Peyer's patch (tissue), 4 donors: ENCODE measurements around the gene DIAPH2. TPM values are rescaled to one million over a fixed set of nuclear protein-coding genes. Genes with fewer than 3 reads are reported as not detected.

Experiments
- DNase-seq, 3 donors: peaks; one replicate each; pipeline ENCODE4 v3.0.0-alpha.2; 2017 to 2019
- H3K27ac ChIP-seq, 4 donors: fragments of 200-600 bp; sonication (generic); one replicate each; pipeline ENCODE4 v1.5.1; 2016 to 2019
- H3K27me3 ChIP-seq, 2 donors: fragments of 200-600 bp; sonication (generic); one replicate each; pipeline ENCODE4 v1.5.1; 2019
- H3K36me3 ChIP-seq, 3 donors: fragments of 200-600 bp; sonication (generic); one replicate each; pipeline ENCODE4 v1.5.1; 2016 to 2019
- H3K4me1 ChIP-seq, 4 donors: fragments of 200-600 bp; sonication (generic); one replicate each; pipeline ENCODE4 v1.5.1; 2016 to 2019
- H3K4me3 ChIP-seq, 4 donors: fragments of 200-600 bp; sonication (generic); 1 replicate in 3 of 4; 2 replicates in 1 of 4; pipeline ENCODE4 v1.5.1; 2016 to 2019; ENCODE audit warnings: mild to moderate bottlenecking in 1 of 4
- H3K9me3 ChIP-seq, 4 donors: fragments of 200-600 bp; sonication (generic); one replicate each; pipeline ENCODE4 v1.5.1; 2016 to 2019; ENCODE audit warnings: mild to moderate bottlenecking in 1 of 4
- POLR2A ChIP-seq, 2 donors: fragments of 450-650 bp; IDR thresholded peaks; one replicate each; pipeline ENCODE4 v1.5.1; 2017; ENCODE audit warnings: antibody characterized with exemption in 2 of 2, mild to moderate bottlenecking in 2 of 2, moderate library complexity in 2 of 2
- total RNA-seq, 4 donors: library from RNA; depleted of rRNA; stranded (reverse); fragments of >200 nt; gene quantifications; one replicate each; pipeline ENCODE4 v1.1.0, GENCODE V29; 2016
- TF ChIP-seq, protein P1 (sequence below), 6 experiments: fragments of 450-650 bp in 4 of 6; fragments of 200-600 bp in 2 of 6; sonication (generic) in 1 of 6; IDR thresholded peaks; one replicate each; pipeline ENCODE4 v1.5.1; 2017 to 2019; ENCODE audit warnings: antibody characterized with exemption in 6 of 6, mild to moderate bottlenecking in 3 of 6, moderate library complexity in 1 of 6

Gene DIAPH2
- total RNA-seq, 4 donors from 2014 or later = 15.1 to 114 (median 33.0) TPM

DNA sequence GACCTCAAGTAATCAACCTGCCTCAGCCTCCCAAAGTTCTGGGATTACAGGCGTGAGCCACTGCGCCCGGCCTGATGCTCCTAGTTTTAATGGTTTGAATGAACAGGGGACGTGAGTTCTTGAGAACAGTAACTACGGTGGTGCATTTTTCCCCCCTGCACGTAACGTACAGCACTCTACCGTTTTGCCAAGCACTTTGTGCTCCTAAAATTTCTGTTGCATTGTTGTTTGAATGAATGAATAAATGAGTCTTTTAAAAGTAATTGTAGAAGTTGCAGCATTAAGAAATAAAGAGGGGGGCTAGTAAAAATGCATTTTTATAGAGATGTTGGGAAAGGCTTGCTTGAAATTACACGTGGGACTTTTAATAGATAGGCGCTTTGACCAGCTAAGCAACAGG is 199.0 kb downstream of the DIAPH2 start, which contains the start of gene RPA4:
RPA4 (plus strand) TSS at position 301 of the 400 bp plus-strand sequence. CDS start 403 bp downstream, outside the sequence.
- Histone ChIP-seq H3K27ac (no peak within 1 kb of the TSS), H3K4me1 (no peaks in the 10 kb centered on the region), H3K9me3 (no peaks in the 10 kb centered on the region), H3K4me3 (no peak within 1 kb of the TSS), H3K36me3 (no peaks in the 10 kb centered on the region), H3K27me3 (no peaks in the 10 kb centered on the region)
- DNase-seq = no peak
- TF ChIP-seq, protein P1, sequence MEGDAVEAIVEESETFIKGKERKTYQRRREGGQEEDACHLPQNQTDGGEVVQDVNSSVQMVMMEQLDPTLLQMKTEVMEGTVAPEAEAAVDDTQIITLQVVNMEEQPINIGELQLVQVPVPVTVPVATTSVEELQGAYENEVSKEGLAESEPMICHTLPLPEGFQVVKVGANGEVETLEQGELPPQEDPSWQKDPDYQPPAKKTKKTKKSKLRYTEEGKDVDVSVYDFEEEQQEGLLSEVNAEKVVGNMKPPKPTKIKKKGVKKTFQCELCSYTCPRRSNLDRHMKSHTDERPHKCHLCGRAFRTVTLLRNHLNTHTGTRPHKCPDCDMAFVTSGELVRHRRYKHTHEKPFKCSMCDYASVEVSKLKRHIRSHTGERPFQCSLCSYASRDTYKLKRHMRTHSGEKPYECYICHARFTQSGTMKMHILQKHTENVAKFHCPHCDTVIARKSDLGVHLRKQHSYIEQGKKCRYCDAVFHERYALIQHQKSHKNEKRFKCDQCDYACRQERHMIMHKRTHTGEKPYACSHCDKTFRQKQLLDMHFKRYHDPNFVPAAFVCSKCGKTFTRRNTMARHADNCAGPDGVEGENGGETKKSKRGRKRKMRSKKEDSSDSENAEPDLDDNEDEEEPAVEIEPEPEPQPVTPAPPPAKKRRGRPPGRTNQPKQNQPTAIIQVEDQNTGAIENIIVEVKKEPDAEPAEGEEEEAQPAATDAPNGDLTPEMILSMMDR (IDR thresholded peaks at IDR 0.05) = no peak
- no peak for TF ChIP-seq POLR2A (IDR thresholded peaks at IDR 0.05)

DNA sequence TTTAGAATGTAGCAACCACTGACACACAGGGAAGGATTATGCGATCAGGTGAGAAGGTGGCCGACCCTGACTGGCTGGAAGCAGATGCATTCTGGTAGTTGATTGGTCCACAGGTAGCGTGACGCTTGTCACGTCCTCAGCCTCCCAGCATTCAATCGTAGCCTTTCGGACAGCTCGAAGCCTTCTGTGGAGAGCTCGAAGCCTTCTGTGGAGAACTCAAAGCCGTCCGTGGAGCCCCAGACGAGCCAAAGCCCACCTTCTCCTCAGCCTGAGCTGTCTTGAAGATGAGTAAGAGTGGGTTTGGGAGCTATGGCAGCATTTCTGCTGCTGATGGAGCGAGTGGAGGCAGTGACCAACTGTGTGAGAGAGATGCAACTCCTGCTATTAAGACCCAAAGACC is 199.4 kb downstream of the DIAPH2 start:
- no peaks in the 10 kb centered on the region for H3K9me3 ChIP-seq
- DNase-seq = no peak
- H3K36me3 ChIP-seq = no peaks in the 10 kb centered on the region
- no peaks in the 10 kb centered on the region for H3K4me1 ChIP-seq
- H3K27me3 ChIP-seq = no peaks in the 10 kb centered on the region
- H3K4me3 ChIP-seq = no peak overlapping the region
- no peak overlapping the region for H3K27ac ChIP-seq
- no peak for TF ChIP-seq POLR2A (IDR thresholded peaks at IDR 0.05)
- TF ChIP-seq, protein P1 (IDR thresholded peaks at IDR 0.05) = no peak

DNA sequence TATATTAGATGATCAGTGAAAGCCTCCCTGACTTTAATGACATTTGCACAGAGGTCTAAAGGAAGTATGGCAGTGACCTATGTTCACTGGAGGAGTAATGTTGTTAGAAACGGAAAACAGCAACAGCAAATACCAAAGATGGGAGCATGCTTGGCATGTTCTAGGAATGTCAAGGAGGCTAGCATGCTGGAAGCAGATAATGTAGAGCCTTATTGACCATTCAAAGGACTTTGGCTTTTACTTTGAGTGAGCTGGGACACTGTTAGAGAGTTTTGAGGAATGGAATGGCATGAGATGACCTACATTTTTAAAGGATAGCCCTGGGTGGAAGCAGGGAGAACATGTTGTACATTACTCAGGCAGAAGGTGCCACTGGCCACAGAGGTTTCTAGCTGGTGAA is 205.1 kb downstream of the DIAPH2 start:
- no peak for TF ChIP-seq POLR2A (IDR thresholded peaks at IDR 0.05)
- TF ChIP-seq, protein P1 (IDR thresholded peaks at IDR 0.05) = no peak
- Histone ChIP-seq H3K4me1 (no peaks in the 10 kb centered on the region), H3K9me3 (no peaks in the 10 kb centered on the region), H3K27ac (no peak overlapping the region), H3K36me3 (no peaks in the 10 kb centered on the region), H3K4me3 (no peak overlapping the region), H3K27me3 (no peaks in the 10 kb centered on the region)
- DNase-seq = no peak

DNA sequence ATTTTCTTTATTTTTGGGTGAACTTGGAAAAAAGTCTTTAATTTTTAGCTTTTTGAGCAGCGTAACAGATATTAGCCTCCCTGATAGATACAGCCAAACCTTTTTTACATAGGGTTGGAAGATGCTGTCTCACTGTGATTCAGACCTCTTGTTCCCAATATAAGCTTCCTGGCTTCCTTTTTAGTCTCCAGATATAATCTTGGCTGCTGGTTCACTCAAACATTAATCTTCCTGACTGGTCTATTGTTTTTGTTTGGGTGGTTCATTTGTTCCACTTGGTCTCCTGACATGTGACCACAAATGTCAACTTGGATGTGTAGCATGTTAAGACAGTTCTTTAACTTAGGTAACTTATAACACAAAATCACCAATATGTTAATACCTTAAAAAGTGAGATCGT is 222.1 kb downstream of the DIAPH2 start:
- no peak for DNase-seq
- no peaks in the 10 kb centered on the region for H3K9me3 ChIP-seq
- H3K4me1 ChIP-seq = no peaks in the 10 kb centered on the region
- no peaks in the 10 kb centered on the region for H3K36me3 ChIP-seq
- TF ChIP-seq, protein P1 (IDR thresholded peaks at IDR 0.05) = no peak
- TF ChIP-seq POLR2A (IDR thresholded peaks at IDR 0.05) = no peak
- no peak overlapping the region for H3K27ac ChIP-seq
- no peaks in the 10 kb centered on the region for H3K27me3 ChIP-seq
- no peak overlapping the region for H3K4me3 ChIP-seq

DNA sequence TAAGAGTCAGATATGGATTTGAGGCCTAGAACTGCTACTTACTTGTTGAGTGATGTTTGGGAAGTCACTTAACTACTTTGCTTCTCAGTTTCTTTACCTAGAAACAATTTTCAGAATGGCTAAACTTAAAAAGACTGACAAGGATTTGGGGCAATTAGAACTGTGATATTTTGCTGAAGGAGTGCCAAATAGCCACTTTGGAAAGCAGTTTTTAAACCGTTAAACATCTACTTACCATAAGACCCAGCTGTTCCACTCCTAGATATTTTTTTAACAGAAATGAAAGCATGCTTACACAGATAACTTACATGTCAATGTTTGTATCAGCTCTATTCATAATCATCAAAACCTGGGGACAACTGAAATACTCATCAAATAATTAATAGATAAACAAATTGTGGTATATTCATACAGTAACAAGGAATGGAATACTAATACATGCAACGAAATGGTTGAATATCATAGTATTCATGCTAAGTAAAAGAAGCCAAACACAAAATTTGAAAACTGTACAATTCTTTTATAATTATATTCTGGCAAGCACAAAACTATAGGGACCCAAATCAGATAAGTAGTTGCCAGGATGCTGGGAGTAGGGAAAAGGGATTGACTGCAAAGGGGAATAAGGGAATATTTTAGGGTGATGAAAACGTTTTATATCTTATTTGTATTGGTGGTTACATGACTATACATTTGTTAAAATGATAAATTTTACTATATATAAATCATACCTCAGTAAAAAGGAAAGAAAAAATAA is 223.1 kb downstream of the DIAPH2 start:
- Histone ChIP-seq H3K4me1 (no peaks in the 10 kb centered on the region), H3K4me3 (no peak overlapping the region), H3K27ac (no peak overlapping the region), H3K27me3 (no peaks in the 10 kb centered on the region), H3K36me3 (no peaks in the 10 kb centered on the region), H3K9me3 (no peaks in the 10 kb centered on the region)
- no peak for DNase-seq
- TF ChIP-seq, protein P1 (IDR thresholded peaks at IDR 0.05) = no peak
- TF ChIP-seq POLR2A (IDR thresholded peaks at IDR 0.05) = no peak
